ENCODE data around the gene XIST. TPM values are rescaled to one million over a fixed set of nuclear protein-coding genes. Genes with fewer than 3 reads are reported as not detected.

The XIST gene
- total and polyA plus RNA-seq, 4 donors, result 0.22 to 320 (median 153) TPM

- WGBS (ENCODE audit: insufficient coverage), result no CpG with 5 or more reads among the region's 1 CpG
- no peak overlapping the region for H3K4me3 ChIP-seq (ENCODE audit: low read depth, low read length)
- H3K27me3 ChIP-seq (ENCODE audit: control insufficient read depth, insufficient read depth, low read length), result no peaks in the 10 kb centered on the region
- DNase-seq (ENCODE audit: low read depth in 4 of 6, low spot score in 6 of 6), result no peak
- H3K36me3 ChIP-seq (ENCODE audit: control insufficient read depth, insufficient read depth, low read length), result no peaks in the 10 kb centered on the region
- no peaks in the 10 kb centered on the region for H3K4me1 ChIP-seq (ENCODE audit: control insufficient read depth, insufficient read depth, low read length)
- H3K27ac ChIP-seq (ENCODE audit: low read depth, low read length), result no peak overlapping the region
- H3K9me3 ChIP-seq (ENCODE audit: control insufficient read depth, insufficient read depth, low read length), result peaks cover 2% of the 10 kb centered on the region
These were observed 7.1 kb upstream of the XIST start for GRCh38 chrX:73859622-73860021.

- no peaks in the 10 kb centered on the region for H3K36me3 ChIP-seq (ENCODE audit: control insufficient read depth, insufficient read depth, low read length)
- H3K27me3 ChIP-seq (ENCODE audit: control insufficient read depth, insufficient read depth, low read length), result no peaks in the 10 kb centered on the region
- H3K27ac ChIP-seq (ENCODE audit: low read depth, low read length), result no peak overlapping the region
- no CpG with 5 or more reads among the region's 2 CpGs for WGBS (ENCODE audit: insufficient coverage)
- peak; percentile 35 to 95 (median 74) for DNase-seq (ENCODE audit: low read depth in 4 of 6, low spot score in 6 of 6)
- H3K4me3 ChIP-seq (ENCODE audit: low read depth, low read length), result no peak overlapping the region
- H3K4me1 ChIP-seq (ENCODE audit: control insufficient read depth, insufficient read depth, low read length), result no peaks in the 10 kb centered on the region
- H3K9me3 ChIP-seq (ENCODE audit: control insufficient read depth, insufficient read depth, low read length), result peaks cover 2% of the 10 kb centered on the region
These were observed 3.0 kb upstream of the XIST start for GRCh38 chrX:73855546-73855945.

GRCh38 chrX:73852022-73852421 is 492 bp downstream of the XIST start:
- no peak for DNase-seq (ENCODE audit: low read depth in 4 of 6, low spot score in 6 of 6)
- peak overlapping the region; percentile 8 for H3K27ac ChIP-seq (ENCODE audit: low read depth, low read length)
- 58% methylated on average over 12 of the region's 19 CpGs for WGBS (ENCODE audit: insufficient coverage)
- no peaks in the 10 kb centered on the region for H3K9me3 ChIP-seq (ENCODE audit: control insufficient read depth, insufficient read depth, low read length)
- no peaks in the 10 kb centered on the region for H3K36me3 ChIP-seq (ENCODE audit: control insufficient read depth, insufficient read depth, low read length)
- H3K4me1 ChIP-seq (ENCODE audit: control insufficient read depth, insufficient read depth, low read length), result no peaks in the 10 kb centered on the region
- peak overlapping the region; percentile 47 for H3K4me3 ChIP-seq (ENCODE audit: low read depth, low read length)
- H3K27me3 ChIP-seq (ENCODE audit: control insufficient read depth, insufficient read depth, low read length), result no peaks in the 10 kb centered on the region

DNA sequence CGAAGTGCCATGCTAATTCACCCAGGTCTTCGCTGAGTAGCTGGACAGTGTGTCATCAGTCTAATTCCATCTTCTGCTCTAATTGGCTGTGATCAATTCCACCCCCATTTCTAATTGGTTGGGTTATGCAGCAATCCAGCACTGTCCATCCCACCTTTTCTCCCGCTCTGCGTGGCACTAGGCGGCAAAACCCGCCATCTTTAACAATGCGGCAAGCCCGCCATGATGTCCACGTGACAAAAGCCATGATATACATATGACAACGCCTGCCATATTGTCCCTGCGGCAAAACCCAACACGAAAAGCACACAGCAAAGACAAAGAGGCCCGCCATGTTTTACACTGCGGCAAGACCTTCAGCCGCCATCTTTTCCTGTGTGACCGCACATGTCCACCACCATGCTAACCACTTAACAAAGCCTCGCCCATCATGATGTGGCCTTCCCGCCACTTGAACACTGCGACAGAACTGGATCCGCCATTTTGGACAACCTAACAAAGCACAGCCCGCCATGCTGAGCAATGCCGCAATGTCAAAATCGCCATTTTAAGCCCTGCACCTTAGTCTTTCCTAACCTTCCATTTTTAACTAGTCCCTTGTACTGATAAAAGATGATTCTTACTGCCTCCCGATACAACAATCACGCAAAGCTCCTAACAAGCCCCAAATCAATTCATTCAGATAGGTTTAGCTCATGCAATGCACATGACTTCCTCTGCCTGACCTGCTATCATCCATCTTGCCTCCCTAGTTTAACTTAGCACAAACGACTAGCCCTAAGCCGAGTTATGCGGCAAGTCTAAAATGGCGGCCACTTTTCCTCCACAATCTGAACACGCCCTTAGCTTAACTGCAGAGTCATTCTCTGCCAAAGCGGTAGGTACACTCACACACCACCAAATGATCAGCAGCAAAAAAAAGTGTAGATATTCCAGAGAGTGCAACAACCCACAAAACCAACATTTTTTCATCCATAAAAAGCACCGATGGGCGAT is 1.2 kb downstream of the XIST start:
- WGBS (ENCODE audit: insufficient coverage), result 48% methylated on average over 33 of the region's 33 CpGs
- peak in 3 of 6 donors; percentile 81 to 97 (median 90) for DNase-seq (ENCODE audit: low read depth in 4 of 6, low spot score in 6 of 6)

GRCh38 chrX:73850124-73851013 is 2.1 kb downstream of the XIST start:
- 56% methylated on average over 3 of the region's 5 CpGs for WGBS (ENCODE audit: insufficient coverage)
- H3K27me3 ChIP-seq (ENCODE audit: control insufficient read depth, insufficient read depth, low read length), result no peaks in the 10 kb centered on the region
- H3K4me3 ChIP-seq (ENCODE audit: low read depth, low read length), result peak overlapping the region; percentile 24

More for the DNA sequence above, 1.2 kb downstream of the XIST start:
- peak overlapping the region; percentile 47 for H3K4me3 ChIP-seq (ENCODE audit: low read depth, low read length)
- no peaks in the 10 kb centered on the region for H3K27me3 ChIP-seq (ENCODE audit: control insufficient read depth, insufficient read depth, low read length)
- no peaks in the 10 kb centered on the region for H3K4me1 ChIP-seq (ENCODE audit: control insufficient read depth, insufficient read depth, low read length)
- H3K36me3 ChIP-seq (ENCODE audit: control insufficient read depth, insufficient read depth, low read length), result no peaks in the 10 kb centered on the region
- peak overlapping the region; percentile 70 for H3K27ac ChIP-seq (ENCODE audit: low read depth, low read length)
- no peaks in the 10 kb centered on the region for H3K9me3 ChIP-seq (ENCODE audit: control insufficient read depth, insufficient read depth, low read length)

DNA sequence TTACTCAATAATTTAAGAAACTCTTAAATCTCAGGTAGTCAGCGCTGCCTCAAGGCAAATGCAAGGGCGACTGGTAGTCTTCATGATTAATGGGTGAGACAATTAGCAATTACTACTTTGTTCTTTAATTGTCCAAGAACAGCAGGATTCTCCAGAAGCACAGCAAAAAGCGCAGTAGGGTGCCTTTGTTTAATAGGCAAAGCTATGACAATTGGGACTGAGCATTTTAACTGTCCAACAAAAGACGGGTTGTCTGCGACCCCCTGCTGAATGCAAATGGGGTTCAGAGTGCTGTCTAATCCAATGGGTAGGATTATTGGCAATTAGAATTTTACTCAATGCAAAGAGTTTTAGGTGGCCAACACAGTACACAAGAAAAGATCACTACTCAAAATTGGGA is 3.4 kb downstream of the XIST start:
- DNase-seq (ENCODE audit: low read depth in 4 of 6, low spot score in 6 of 6), result peak in 1 of 6 donors; percentile 37
- WGBS (ENCODE audit: insufficient coverage), result 57% methylated on average over 1 of the region's 5 CpGs
- Histone ChIP-seq H3K27ac (ENCODE audit: low read depth, low read length) (no peak overlapping the region), H3K27me3 (ENCODE audit: control insufficient read depth, insufficient read depth, low read length) (no peaks in the 10 kb centered on the region), H3K9me3 (ENCODE audit: control insufficient read depth, insufficient read depth, low read length) (no peaks in the 10 kb centered on the region), H3K36me3 (ENCODE audit: control insufficient read depth, insufficient read depth, low read length) (no peaks in the 10 kb centered on the region), H3K4me1 (ENCODE audit: control insufficient read depth, insufficient read depth, low read length) (no peaks in the 10 kb centered on the region), H3K4me3 (ENCODE audit: low read depth, low read length) (peak overlapping the region; percentile 5)

More at GRCh38 chrX:73850124-73851013, 2.1 kb downstream of the XIST start:
- Histone ChIP-seq H3K4me1 (ENCODE audit: control insufficient read depth, insufficient read depth, low read length) (no peaks in the 10 kb centered on the region), H3K27ac (ENCODE audit: low read depth, low read length) (no peak overlapping the region), H3K36me3 (ENCODE audit: control insufficient read depth, insufficient read depth, low read length) (no peaks in the 10 kb centered on the region), H3K9me3 (ENCODE audit: control insufficient read depth, insufficient read depth, low read length) (no peaks in the 10 kb centered on the region)
- DNase-seq (ENCODE audit: low read depth in 4 of 6, low spot score in 6 of 6), result peak in 1 of 6 donors; percentile 47

- no peaks in the 10 kb centered on the region for H3K27me3 ChIP-seq (ENCODE audit: control insufficient read depth, insufficient read depth, low read length)
- WGBS (ENCODE audit: insufficient coverage), result no CpG with 5 or more reads among the region's 1 CpG
- H3K4me1 ChIP-seq (ENCODE audit: control insufficient read depth, insufficient read depth, low read length), result no peaks in the 10 kb centered on the region
- H3K36me3 ChIP-seq (ENCODE audit: control insufficient read depth, insufficient read depth, low read length), result no peaks in the 10 kb centered on the region
- no peak overlapping the region for H3K4me3 ChIP-seq (ENCODE audit: low read depth, low read length)
- H3K9me3 ChIP-seq (ENCODE audit: control insufficient read depth, insufficient read depth, low read length), result no peaks in the 10 kb centered on the region
- no peak overlapping the region for H3K27ac ChIP-seq (ENCODE audit: low read depth, low read length)
- DNase-seq (ENCODE audit: low read depth in 4 of 6, low spot score in 6 of 6), result no peak
These were observed 4.5 kb downstream of the XIST start for GRCh38 chrX:73847991-73848390.

DNA sequence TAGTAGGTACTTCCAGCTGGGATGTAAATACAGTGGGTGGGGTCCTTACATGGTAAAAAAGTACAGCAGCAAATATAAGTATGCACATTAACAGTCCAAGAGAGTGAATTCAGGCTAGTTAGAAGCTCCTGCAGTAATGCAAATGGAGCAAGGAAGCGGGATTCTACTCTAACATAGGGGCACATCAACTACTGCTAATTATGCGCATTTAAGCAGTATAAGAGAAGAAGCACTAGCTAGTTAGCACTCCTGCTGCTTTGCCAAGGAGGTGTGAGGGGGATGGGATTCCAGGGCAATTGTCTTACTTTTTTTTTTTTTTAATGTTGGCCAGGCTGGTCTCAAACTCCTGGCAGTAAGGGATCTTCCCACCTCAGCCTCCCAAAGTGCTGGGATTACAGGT is 5.4 kb downstream of the XIST start:
- no peak for DNase-seq (ENCODE audit: low read depth in 4 of 6, low spot score in 6 of 6)
- no peaks in the 10 kb centered on the region for H3K4me1 ChIP-seq (ENCODE audit: control insufficient read depth, insufficient read depth, low read length)
- H3K36me3 ChIP-seq (ENCODE audit: control insufficient read depth, insufficient read depth, low read length), result no peaks in the 10 kb centered on the region
- H3K4me3 ChIP-seq (ENCODE audit: low read depth, low read length), result no peak overlapping the region
- no CpG with 5 or more reads among the region's 2 CpGs for WGBS (ENCODE audit: insufficient coverage)
- no peaks in the 10 kb centered on the region for H3K9me3 ChIP-seq (ENCODE audit: control insufficient read depth, insufficient read depth, low read length)
- no peak overlapping the region for H3K27ac ChIP-seq (ENCODE audit: low read depth, low read length)
- H3K27me3 ChIP-seq (ENCODE audit: control insufficient read depth, insufficient read depth, low read length), result no peaks in the 10 kb centered on the region

- 83% methylated on average over 1 of the region's 4 CpGs for WGBS (ENCODE audit: insufficient coverage)
- H3K4me1 ChIP-seq (ENCODE audit: control insufficient read depth, insufficient read depth, low read length), result no peaks in the 10 kb centered on the region
- no peaks in the 10 kb centered on the region for H3K9me3 ChIP-seq (ENCODE audit: control insufficient read depth, insufficient read depth, low read length)
- no peaks in the 10 kb centered on the region for H3K27me3 ChIP-seq (ENCODE audit: control insufficient read depth, insufficient read depth, low read length)
- DNase-seq (ENCODE audit: low read depth in 4 of 6, low spot score in 6 of 6), result no peak
- H3K4me3 ChIP-seq (ENCODE audit: low read depth, low read length), result no peak overlapping the region
- no peaks in the 10 kb centered on the region for H3K36me3 ChIP-seq (ENCODE audit: control insufficient read depth, insufficient read depth, low read length)
- no peak overlapping the region for H3K27ac ChIP-seq (ENCODE audit: low read depth, low read length)
These were observed 9.8 kb downstream of the XIST start for GRCh38 chrX:73842541-73843234.

Measured in spinal cord (tissue), 10 donors.